Common myeloid progenitor, CD34-positive (primary cell): ENCODE measurements around the gene STIMATE.

Source experiments
- CTCF ChIA-PET: fragments of 350-600 bp; sonication (Branson Sonifier 250); formaldehyde crosslinking; loops from one replicate; lab custom pipeline; 2021; ENCODE audit warnings: antibody characterized with exemption; lab: Charles Lee
- POLR2A ChIA-PET: fragments of 350-600 bp; sonication (Branson Sonifier 250); formaldehyde crosslinking; loops from one replicate; lab custom pipeline; 2021; ENCODE audit warnings: antibody characterized with exemption; lab: Charles Lee
- DNase-seq, 3 donors: peaks; one replicate each; pipeline versions ENCODE4 v3.0.0 to v3.0.0-alpha.2; 2013
- H3K27ac ChIP-seq, 2 experiments: 1 replicate in 1 of 2; 2 replicates in 1 of 2; pipeline ENCODE4 v1.7.0; 2013; ENCODE audit warnings: inconsistent platforms in 2 of 2, low read length in 2 of 2, mild to moderate bottlenecking in 2 of 2, low read depth in 1 of 2, moderate library complexity in 1 of 2; ENCODE audit not compliant: severe bottlenecking in 2 of 2, insufficient read depth in 1 of 2, poor library complexity in 1 of 2
- H3K27me3 ChIP-seq, 5 experiments: replicated peaks in 2 of 5; 1 replicate in 3 of 5; 2 replicates in 2 of 5; pipeline versions ENCODE4 v1.6.1 to v1.7.0; 2013; ENCODE audit warnings: low read length in 4 of 5, mild to moderate bottlenecking in 2 of 5, moderate library complexity in 2 of 5, inconsistent platforms in 1 of 5; ENCODE audit not compliant: insufficient read depth in 5 of 5, control insufficient read depth in 4 of 5
- H3K36me3 ChIP-seq, 4 experiments: 1 replicate in 2 of 4; 2 replicates in 2 of 4; pipeline versions ENCODE4 v1.6.1 to v1.7.0; 2013; ENCODE audit warnings: low read length in 3 of 4, control low read depth in 1 of 4, mild to moderate bottlenecking in 1 of 4; ENCODE audit not compliant: control insufficient read depth in 4 of 4, insufficient read depth in 4 of 4
- H3K4me1 ChIP-seq, 4 experiments: 1 replicate in 3 of 4; 2 replicates in 1 of 4; pipeline versions ENCODE4 v1.6.1 to v1.7.1; 2013; ENCODE audit warnings: low read length in 3 of 4, mild to moderate bottlenecking in 3 of 4, control low read depth in 1 of 4, inconsistent platforms in 1 of 4, moderate library complexity in 1 of 4; ENCODE audit not compliant: control insufficient read depth in 4 of 4, insufficient read depth in 4 of 4; ENCODE audit errors: control extremely low read depth in 1 of 4
- H3K4me3 ChIP-seq, 7 experiments: 1 replicate in 4 of 7; 2 replicates in 3 of 7; pipeline versions ENCODE4 v1.5.1 to v1.7.0; 2013; ENCODE audit warnings: mild to moderate bottlenecking in 7 of 7, low read length in 6 of 7, moderate library complexity in 6 of 7, inconsistent platforms in 2 of 7, low read depth in 2 of 7, control low read depth in 1 of 7; ENCODE audit not compliant: insufficient read depth in 4 of 7, control insufficient read depth in 1 of 7; ENCODE audit errors: extremely low read depth in 1 of 7
- H3K9me3 ChIP-seq, 5 experiments: 1 replicate in 4 of 5; 2 replicates in 1 of 5; pipeline versions ENCODE4 v1.6.1 to v1.7.1; 2013; ENCODE audit warnings: low read length in 4 of 5, mild to moderate bottlenecking in 2 of 5, inconsistent platforms in 1 of 5, low read depth in 1 of 5, moderate library complexity in 1 of 5; ENCODE audit not compliant: control insufficient read depth in 4 of 5, insufficient read depth in 2 of 5; ENCODE audit errors: control extremely low read depth in 1 of 5
- WGBS: methylation state at CpG from one replicate; pipeline ENCODE4 v1.1.5; 2013; ENCODE audit not compliant: insufficient coverage; 5-methylcytosine and 5-hydroxymethylcytosine counted together

STIMATE gene

DNA sequence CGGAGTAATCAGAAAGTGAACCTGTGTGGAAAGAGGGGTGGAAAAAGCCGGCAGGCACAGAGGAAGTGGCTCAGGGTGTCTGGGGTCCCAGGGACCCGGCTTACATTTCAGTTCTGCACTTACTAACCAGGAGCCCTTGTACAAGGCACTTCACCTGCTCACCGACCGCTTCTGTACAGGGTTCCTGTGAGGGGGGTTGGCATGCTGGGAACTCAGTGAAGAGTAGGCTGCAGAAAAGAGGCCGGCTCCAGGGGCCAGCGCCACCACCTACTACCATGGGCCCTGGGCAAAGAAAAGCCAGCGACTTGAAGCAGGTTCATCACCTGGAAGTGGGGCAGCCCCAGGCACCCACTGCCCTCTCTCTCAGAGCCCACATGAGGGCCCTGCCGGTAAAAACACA lies 6.2 kb downstream of the STIMATE start:
- H3K27ac ChIP-seq = peak overlapping the region in 1 of 2 experiments; percentile 49
- no peaks in the 10 kb centered on the region for H3K9me3 ChIP-seq
- DNase-seq = no peak
- H3K4me1 ChIP-seq = peaks cover 9 to 45% (median 26%) of the 10 kb centered on the region in 4 experiments
- WGBS = 90% methylated on average over 7 of the region's 9 CpGs
- peaks cover 2 to 24% (median 5%) of the 10 kb centered on the region in 4 experiments for H3K36me3 ChIP-seq
- ChIA-PET CTCF (interaction anchor here (0.9 to 1.4 kb wide), 2 partner anchors 13 to 51 kb away, joined by 3 to 4 read pairs; no protein-coding TSS in a partner anchor), POLR2A (interaction anchor here (0.6 kb wide), 1 partner anchor 276 kb away, joined by 3 read pairs; no protein-coding TSS in a partner anchor)
- no peaks in the 10 kb centered on the region for H3K27me3 ChIP-seq
- no peak overlapping the region for H3K4me3 ChIP-seq

DNA sequence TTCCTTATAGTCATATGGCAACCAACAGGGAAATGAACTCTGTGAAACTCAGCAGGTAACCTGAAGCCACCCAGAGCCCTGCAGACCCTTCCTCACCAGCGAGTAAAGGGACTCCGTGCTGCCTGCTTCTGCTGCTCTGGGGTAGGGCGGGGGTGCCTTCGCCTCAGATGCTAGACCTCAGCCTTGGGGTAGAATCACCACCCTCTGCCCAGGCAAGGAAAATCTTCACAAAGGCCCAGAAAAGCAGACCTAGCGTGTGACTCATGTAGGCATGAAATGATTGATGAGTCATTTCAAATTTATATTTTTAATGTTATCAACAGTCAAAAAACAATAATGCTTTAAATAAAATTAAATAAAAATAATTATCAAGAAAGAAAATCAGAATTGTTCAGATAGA lies 6.6 kb downstream of the STIMATE start:
- Histone ChIP-seq H3K4me1 (peaks cover 9 to 41% (median 21%) of the 10 kb centered on the region in 4 experiments), H3K27ac (no peak overlapping the region), H3K9me3 (peaks cover 0 to 2% (median under 1%) of the 10 kb centered on the region in 5 experiments), H3K36me3 (peaks cover 6 to 28% (median 7%) of the 10 kb centered on the region in 4 experiments), H3K27me3 (no peaks in the 10 kb centered on the region), H3K4me3 (no peak overlapping the region)
- CTCF ChIA-PET = no interaction called here
- POLR2A ChIA-PET = no interaction called here
- 98% methylated on average over 4 of the region's 5 CpGs for WGBS
- DNase-seq = peak in 2 of 3 donors; percentile 25 to 31

DNA sequence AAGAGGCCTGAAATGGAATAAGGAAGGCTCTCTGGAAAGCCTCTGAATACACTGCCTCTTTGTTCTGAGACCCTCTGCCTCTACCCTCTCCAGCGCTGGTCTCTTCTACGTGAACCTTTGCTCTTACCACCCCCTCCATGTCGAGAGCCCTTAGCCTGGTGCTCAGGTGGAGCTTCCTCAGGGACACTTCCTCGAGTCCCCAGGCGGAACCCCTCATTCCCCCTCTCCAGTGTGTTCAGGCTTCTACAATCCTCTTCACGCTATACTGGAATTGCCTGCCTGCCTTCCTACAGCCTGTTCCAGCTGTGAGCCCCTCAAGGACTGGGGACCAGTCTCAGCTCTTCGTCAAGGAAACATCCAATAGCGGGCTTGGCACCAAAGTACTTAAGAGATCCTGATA lies 7.4 kb downstream of the STIMATE start:
- H3K4me3 ChIP-seq = no peak overlapping the region
- no peak overlapping the region for H3K27ac ChIP-seq
- no peaks in the 10 kb centered on the region for H3K27me3 ChIP-seq
- no peak for DNase-seq
- ChIA-PET CTCF (interaction anchor here (0.9 kb wide), 1 partner anchor 184 kb away, joined by 4 read pairs; no protein-coding TSS in a partner anchor), POLR2A (no interaction called here)
- WGBS = 98% methylated on average over 8 of the region's 8 CpGs
- H3K36me3 ChIP-seq = peaks cover 6 to 29% (median 12%) of the 10 kb centered on the region in 4 experiments
- peaks cover 0 to 4% (median 2%) of the 10 kb centered on the region in 5 experiments for H3K9me3 ChIP-seq
- H3K4me1 ChIP-seq = peaks cover 9 to 38% (median 21%) of the 10 kb centered on the region in 4 experiments

DNA sequence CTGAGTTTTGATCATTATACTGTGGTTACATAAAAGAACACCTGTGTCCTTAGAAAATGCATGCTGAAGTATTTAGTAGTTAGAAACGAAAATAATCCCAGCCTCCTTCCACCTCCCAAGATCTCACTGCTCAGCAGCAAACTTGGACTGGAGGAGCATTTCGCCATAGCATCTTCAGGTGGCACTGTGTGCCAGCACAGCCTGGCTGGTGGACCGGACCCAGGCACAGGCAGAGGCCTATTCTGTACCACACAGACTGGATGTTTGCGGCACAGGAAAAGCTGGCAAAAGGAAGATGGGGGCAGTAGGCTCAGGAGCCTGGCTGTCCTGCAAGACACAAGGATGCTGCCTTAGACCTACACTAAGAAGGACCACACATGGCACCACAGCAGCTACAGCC lies 10.2 kb downstream of the STIMATE start:
- CTCF ChIA-PET = no interaction called here
- Histone ChIP-seq H3K4me3 (no peak overlapping the region), H3K27me3 (no peaks in the 10 kb centered on the region), H3K27ac (no peak overlapping the region), H3K9me3 (peaks cover 0 to 10% (median 2%) of the 10 kb centered on the region in 5 experiments), H3K36me3 (peaks cover 6 to 25% (median 12%) of the 10 kb centered on the region in 4 experiments), H3K4me1 (peaks cover 4 to 12% (median 8%) of the 10 kb centered on the region in 4 experiments)
- WGBS = 100% methylated on average over 2 of the region's 4 CpGs
- no peak for DNase-seq
- POLR2A ChIA-PET = no interaction called here

DNA sequence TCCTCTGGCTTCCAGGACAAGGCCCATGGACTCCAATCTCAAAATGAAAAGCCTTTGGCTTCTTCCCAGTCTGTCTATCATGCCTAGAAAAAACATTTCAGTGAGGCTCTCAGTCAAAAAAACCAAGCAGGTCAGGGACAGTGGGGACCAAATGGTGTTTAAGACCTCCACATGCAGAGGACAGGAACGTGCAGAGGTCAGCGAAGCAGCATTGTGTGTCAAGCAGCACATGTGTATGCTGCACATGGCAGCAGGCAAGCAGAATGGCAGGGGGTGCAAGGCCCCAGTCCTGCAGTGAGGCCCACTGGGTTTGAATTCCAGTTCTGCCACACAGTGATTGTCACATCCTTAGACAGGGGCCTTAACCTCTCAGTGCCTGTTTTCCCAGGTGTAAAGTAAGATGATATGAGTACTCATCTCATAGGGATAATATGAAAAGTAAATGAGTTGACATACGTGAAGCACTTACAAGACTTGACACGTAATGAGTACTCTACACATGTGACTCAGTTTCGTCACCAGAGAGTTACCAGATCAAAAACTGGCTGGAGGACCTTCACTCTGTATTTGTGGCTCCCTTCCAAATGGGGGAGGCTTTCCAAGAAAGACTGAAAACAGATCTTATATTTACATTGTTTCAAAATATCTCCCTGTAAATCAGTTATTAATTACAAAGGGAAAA lies 11.2 kb downstream of the STIMATE start:
- Histone ChIP-seq H3K27ac (no peak overlapping the region), H3K4me1 (peaks cover 0 to 3% (median 1%) of the 10 kb centered on the region in 4 experiments), H3K9me3 (peaks cover 0 to 10% (median 2%) of the 10 kb centered on the region in 5 experiments), H3K27me3 (no peaks in the 10 kb centered on the region), H3K4me3 (no peak overlapping the region), H3K36me3 (peaks cover 6 to 24% (median 12%) of the 10 kb centered on the region in 4 experiments)
- CTCF ChIA-PET = no interaction called here
- POLR2A ChIA-PET = no interaction called here
- WGBS = 100% methylated on average over 5 of the region's 5 CpGs
- no peak for DNase-seq

DNA sequence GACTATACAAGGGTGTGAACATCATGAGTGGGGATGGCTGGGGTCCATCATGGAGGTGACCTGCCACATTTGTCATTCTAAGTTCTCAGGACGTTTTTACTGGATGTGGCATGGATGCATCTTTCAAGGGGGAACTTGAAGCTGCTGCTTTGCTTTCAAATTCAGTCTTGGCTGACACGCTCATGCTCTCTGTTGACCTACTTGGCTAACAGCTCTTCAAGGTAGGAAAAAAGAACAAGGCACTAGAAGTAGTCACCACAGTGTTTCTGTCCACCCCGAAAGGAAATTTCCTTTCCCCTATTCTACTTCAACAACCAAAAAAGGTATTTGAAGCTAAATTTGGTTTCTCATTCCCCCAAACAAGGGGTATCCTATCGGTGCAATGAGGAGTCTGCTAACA lies 15.0 kb downstream of the STIMATE start:
- CTCF ChIA-PET = interaction anchor here (1.2 kb wide), 1 partner anchor 11 kb away, joined by 4 read pairs; no protein-coding TSS in a partner anchor
- DNase-seq = no peak
- Histone ChIP-seq H3K4me3 (no peak overlapping the region), H3K9me3 (peaks cover 0 to 10% (median 2%) of the 10 kb centered on the region in 5 experiments), H3K36me3 (peaks cover 6 to 23% (median 12%) of the 10 kb centered on the region in 4 experiments), H3K4me1 (no peaks in the 10 kb centered on the region), H3K27ac (no peak overlapping the region), H3K27me3 (no peaks in the 10 kb centered on the region)
- WGBS = 100% methylated on average over 3 of the region's 4 CpGs
- POLR2A ChIA-PET = interaction anchor here (0.5 kb wide), 2 partner anchors 26 to 389 kb away, joined by 3 to 4 read pairs; no protein-coding TSS in a partner anchor

DNA sequence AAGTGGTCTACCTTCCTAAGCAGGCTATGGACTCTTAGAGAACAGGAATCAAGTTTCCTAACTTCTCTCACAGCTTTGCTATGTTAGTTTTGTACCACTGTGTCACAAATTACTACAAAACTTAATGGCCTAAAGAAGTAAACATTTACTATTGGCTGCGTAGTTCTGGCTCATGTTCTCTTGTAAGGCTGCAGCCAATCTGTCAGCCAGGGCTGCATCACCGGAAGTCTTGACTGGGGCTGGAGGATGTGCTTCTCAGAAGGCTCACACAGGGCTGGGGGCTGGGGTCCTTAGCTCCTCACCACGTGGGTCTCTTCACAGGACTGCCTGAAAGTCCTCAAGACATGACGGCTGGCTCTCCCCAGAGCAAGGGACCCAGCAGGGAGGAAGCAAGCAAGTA lies 15.5 kb downstream of the STIMATE start:
- Histone ChIP-seq H3K36me3 (peaks cover 6 to 26% (median 12%) of the 10 kb centered on the region in 4 experiments), H3K27me3 (no peaks in the 10 kb centered on the region), H3K27ac (no peak overlapping the region), H3K9me3 (peaks cover 0 to 10% (median 2%) of the 10 kb centered on the region in 5 experiments), H3K4me3 (no peak overlapping the region), H3K4me1 (no peaks in the 10 kb centered on the region)
- DNase-seq = no peak
- ChIA-PET CTCF (interaction anchor here (1.1 to 1.2 kb wide), 2 partner anchors 11 to 41 kb away, joined by 4 read pairs; no protein-coding TSS in a partner anchor), POLR2A (interaction anchor here (0.5 kb wide), 2 partner anchors 26 to 389 kb away, joined by 3 to 4 read pairs; no protein-coding TSS in a partner anchor)
- 86% methylated on average over 4 of the region's 4 CpGs for WGBS
